Measurements from ENCODE around the gene GRWD1.

The GRWD1 gene

GRCh38 chr19:48424694-48425219 lies 21.0 kb upstream of the GRWD1 start:
- DNase-seq (ENCODE audit: low read depth) = no peak

GRCh38 chr19:48428670-48429069 lies 17.1 kb upstream of the GRWD1 start:
- no peak for DNase-seq (ENCODE audit: low read depth)

- DNase-seq (ENCODE audit: low read depth) = no peak
Observed at GRCh38 chr19:48433337-48433736, 12.4 kb upstream of the GRWD1 start.

GRCh38 chr19:48436586-48436985 lies 9.2 kb upstream of the GRWD1 start:
- DNase-seq (ENCODE audit: low read depth) = no peak

GRCh38 chr19:48441360-48442050 lies 4.3 kb upstream of the GRWD1 start:
- DNase-seq (ENCODE audit: low read depth) = no peak

- no peak for DNase-seq (ENCODE audit: low read depth)
Observed at GRCh38 chr19:48442116-48443035, 3.4 kb upstream of the GRWD1 start.

GRCh38 chr19:48443256-48443655 lies 2.5 kb upstream of the GRWD1 start:
- DNase-seq (ENCODE audit: low read depth) = no peak

- DNase-seq (ENCODE audit: low read depth) = no peak
Observed at GRCh38 chr19:48443731-48444128, 2.1 kb upstream of the GRWD1 start.

GRCh38 chr19:48444129-48444935 lies 1.5 kb upstream of the GRWD1 start:
- no peak for DNase-seq (ENCODE audit: low read depth)

- no peak for DNase-seq (ENCODE audit: low read depth)
Observed at GRCh38 chr19:48444936-48445200, 915 bp upstream of the GRWD1 start.

GRCh38 chr19:48445256-48445605 lies 552 bp upstream of the GRWD1 start:
- DNase-seq (ENCODE audit: low read depth) = peak; percentile 9

- no peak for DNase-seq (ENCODE audit: low read depth)
Observed at GRCh38 chr19:48446579-48446978, 796 bp downstream of the GRWD1 start.

GRCh38 chr19:48448563-48448962 lies 2.8 kb downstream of the GRWD1 start:
- no peak for DNase-seq (ENCODE audit: low read depth)

- DNase-seq (ENCODE audit: low read depth) = no peak
Observed at GRCh38 chr19:48450441-48450840, 4.7 kb downstream of the GRWD1 start.

GRCh38 chr19:48450863-48451262 lies 5.1 kb downstream of the GRWD1 start:
- no peak for DNase-seq (ENCODE audit: low read depth)

- no peak for DNase-seq (ENCODE audit: low read depth)
Observed at GRCh38 chr19:48451624-48452023, 5.8 kb downstream of the GRWD1 start.

GRCh38 chr19:48452289-48453190 lies 6.8 kb downstream of the GRWD1 start:
- DNase-seq (ENCODE audit: low read depth) = no peak

- no peak for DNase-seq (ENCODE audit: low read depth)
Observed at GRCh38 chr19:48454150-48454730, 8.5 kb downstream of the GRWD1 start.

- DNase-seq (ENCODE audit: low read depth) = no peak
Observed at GRCh38 chr19:48455171-48455907, 9.6 kb downstream of the GRWD1 start, which contains the start of gene KCNJ14. Gene KCNJ14 (plus strand): TSS chr19:48455574. CDS start chr19:48461725, 6,151 bp downstream.

- DNase-seq (ENCODE audit: low read depth) = no peak
Observed at GRCh38 chr19:48455908-48456562, 10.3 kb downstream of the GRWD1 start.

Measured in activated T-cell treated with anti-CD3 and anti-CD28 coated beads for 24 hours (primary cell).